ENCODE data around the gene KCNC4. TPM values are rescaled to one million over a fixed set of nuclear protein-coding genes. Genes with fewer than 3 reads are reported as not detected.
A peak's percentile ranks its signal among the peaks of the same experiment; 100 is the strongest.

Gene KCNC4
- total and polyA plus RNA-seq, 8 donors = 1.1 to 16.5 (median 3.0) TPM

GRCh38 chr1:110176299-110176956 is 33.7 kb upstream of the KCNC4 start:
- Histone ChIP-seq H3K9me3 (no peaks in the 10 kb centered on the region), H3K27ac (no peak overlapping the region), H3K36me3 (no peaks in the 10 kb centered on the region), H3K4me1 (peaks cover 0 to 6% (median 2%) of the 10 kb centered on the region in 4 donors), H3K27me3 (peaks cover 0 to 38% (median 7%) of the 10 kb centered on the region in 3 donors), H3K4me3 (no peak overlapping the region)
- TF ChIP-seq CTCF (IDR thresholded peaks at IDR 0.05) = no peak
- 44 to 60% (median 53%) methylated on average over 9 of the region's 9 CpGs for WGBS, 5 donors
- intact Hi-C loops (cut with DNase I; ENCODE audit: low total_unique reads) = no loop called here
- peak; percentile 57 to 83 for DNase-seq

GRCh38 chr1:110177775-110178174 is 32.3 kb upstream of the KCNC4 start:
- Histone ChIP-seq H3K27ac (no peak overlapping the region), H3K4me3 (no peak overlapping the region), H3K4me1 (peaks cover 0 to 6% (median 2%) of the 10 kb centered on the region in 4 donors), H3K9me3 (no peaks in the 10 kb centered on the region), H3K27me3 (peaks cover 0 to 30% (median 5%) of the 10 kb centered on the region in 3 donors), H3K36me3 (no peaks in the 10 kb centered on the region)
- no peak for TF ChIP-seq CTCF (IDR thresholded peaks at IDR 0.05)
- TF ChIP-seq POLR2A (IDR thresholded peaks at IDR 0.05) = no peak
- no peak for TF ChIP-seq EP300 (IDR thresholded peaks at IDR 0.05)
- TF ChIP-seq POLR2AphosphoS5 (IDR thresholded peaks at IDR 0.05) = no peak
- intact Hi-C loops (cut with DNase I; ENCODE audit: low total_unique reads) = no loop called here
- WGBS, 5 donors = 58 to 69% (median 65%) methylated on average over 4 of the region's 4 CpGs
- no peak for DNase-seq

GRCh38 chr1:110183642-110184167 is 26.4 kb upstream of the KCNC4 start:
- Histone ChIP-seq H3K36me3 (no peaks in the 10 kb centered on the region), H3K4me1 (peaks cover 0 to 12% (median 4%) of the 10 kb centered on the region in 4 donors), H3K27me3 (peaks cover 0 to 33% (median 3%) of the 10 kb centered on the region in 3 donors), H3K4me3 (no peak overlapping the region), H3K27ac (no peak overlapping the region), H3K9me3 (no peaks in the 10 kb centered on the region)
- no peak for TF ChIP-seq EP300 (IDR thresholded peaks at IDR 0.05)
- no peak for TF ChIP-seq POLR2A (IDR thresholded peaks at IDR 0.05)
- no peak for TF ChIP-seq POLR2AphosphoS5 (IDR thresholded peaks at IDR 0.05)
- 80 to 89% (median 84%) methylated on average over 12 of the region's 12 CpGs for WGBS, 5 donors
- DNase-seq = no peak
- intact Hi-C loops (cut with DNase I; ENCODE audit: low total_unique reads) = no loop called here

- intact Hi-C loops (cut with DNase I; ENCODE audit: low total_unique reads) = no loop called here
- TF ChIP-seq POLR2A (IDR thresholded peaks at IDR 0.05) = no peak
- no peak for TF ChIP-seq CTCF (IDR thresholded peaks at IDR 0.05)
- TF ChIP-seq EP300 (IDR thresholded peaks at IDR 0.05) = no peak
- TF ChIP-seq POLR2AphosphoS5 (IDR thresholded peaks at IDR 0.05) = no peak
- Histone ChIP-seq H3K4me3 (no peak overlapping the region), H3K36me3 (no peaks in the 10 kb centered on the region), H3K9me3 (no peaks in the 10 kb centered on the region), H3K27me3 (peaks cover 0 to 33% (median 3%) of the 10 kb centered on the region in 3 donors), H3K27ac (no peak overlapping the region), H3K4me1 (peaks cover 0 to 13% (median 4%) of the 10 kb centered on the region in 4 donors)
- no peak for DNase-seq
- 50 to 74% (median 67%) methylated on average over 5 of the region's 5 CpGs for WGBS, 5 donors
Observed at GRCh38 chr1:110184446-110184845, 25.7 kb upstream of the KCNC4 start.

- DNase-seq = peak in 1 of 2 donors; percentile 32
- H3K9me3 ChIP-seq = no peaks in the 10 kb centered on the region
- peaks cover 0 to 17% (median 7%) of the 10 kb centered on the region in 4 donors for H3K4me1 ChIP-seq
- no peak overlapping the region for H3K4me3 ChIP-seq
- intact Hi-C loops (cut with DNase I; ENCODE audit: low total_unique reads) = no loop called here
- no peak for TF ChIP-seq CTCF (IDR thresholded peaks at IDR 0.05)
- TF ChIP-seq POLR2A (IDR thresholded peaks at IDR 0.05) = no peak
- no peak for TF ChIP-seq POLR2AphosphoS5 (IDR thresholded peaks at IDR 0.05)
- TF ChIP-seq EP300 (IDR thresholded peaks at IDR 0.05) = no peak
- no peak overlapping the region for H3K27ac ChIP-seq
- H3K36me3 ChIP-seq = no peaks in the 10 kb centered on the region
- WGBS, 5 donors = 69 to 78% (median 73%) methylated on average over 8 to 10 of the region's 10 CpGs
- H3K27me3 ChIP-seq = peaks cover 0 to 30% (median 3%) of the 10 kb centered on the region in 3 donors
Observed at GRCh38 chr1:110185181-110185580, 24.9 kb upstream of the KCNC4 start.

All from stomach (tissue), 9 donors.